GDM1 (cell line): ENCODE results near the gene MORN1.

Source experiments
- DNase-seq: peaks from one replicate; lab custom pipeline; 2025; lab: John Stamatoyannopoulos, UW

Gene MORN1

GRCh38 chr1:2350911-2351655, 40.3 kb downstream of the MORN1 start:
- no peak for DNase-seq

- DNase-seq: no peak
These were observed 40.9 kb downstream of the MORN1 start for GRCh38 chr1:2350501-2350900.

GRCh38 chr1:2349806-2350205, 41.5 kb downstream of the MORN1 start:
- no peak for DNase-seq

GRCh38 chr1:2348346-2349325, 42.7 kb downstream of the MORN1 start:
- no peak for DNase-seq

- DNase-seq: no peak
These were observed 43.5 kb downstream of the MORN1 start for GRCh38 chr1:2347896-2348295.

GRCh38 chr1:2347409-2347785, 44.0 kb downstream of the MORN1 start:
- no peak for DNase-seq

- no peak for DNase-seq
These were observed 44.5 kb downstream of the MORN1 start for GRCh38 chr1:2346691-2347408.

- no peak for DNase-seq
These were observed 45.9 kb downstream of the MORN1 start for GRCh38 chr1:2345297-2346075.

GRCh38 chr1:2344744-2345296, 46.5 kb downstream of the MORN1 start:
- no peak for DNase-seq

GRCh38 chr1:2344121-2344681, 47.2 kb downstream of the MORN1 start:
- DNase-seq: no peak

GRCh38 chr1:2343023-2343935, 48.1 kb downstream of the MORN1 start:
- DNase-seq: no peak

- no peak for DNase-seq
These were observed 48.9 kb downstream of the MORN1 start for GRCh38 chr1:2342384-2343022.

GRCh38 chr1:2341706-2342383, 49.5 kb downstream of the MORN1 start:
- no peak for DNase-seq

GRCh38 chr1:2340918-2341254, 50.5 kb downstream of the MORN1 start:
- no peak for DNase-seq

GRCh38 chr1:2340086-2340917, 51.1 kb downstream of the MORN1 start:
- no peak for DNase-seq

- DNase-seq: no peak
These were observed 51.9 kb downstream of the MORN1 start for GRCh38 chr1:2339206-2340085.

- DNase-seq: no peak
These were observed 53.9 kb downstream of the MORN1 start for GRCh38 chr1:2337501-2337900.
